Activated T-cell treated with anti-CD3 and anti-CD28 coated beads, Interleukin-2, amount 50 U/mL, for 4 hours (primary cell): Measurements from ENCODE around the gene PBX1. TPM values are rescaled to one million over a fixed set of nuclear protein-coding genes. Genes with fewer than 3 reads are reported as not detected.

ENCODE experiments used
- ATAC-seq, 2 donors: fragments of 200-7000 bp; cut with Tn5 transposase; one replicate each; pipeline ENCODE4 v1.10.0; 2021
- DNase-seq: peaks from one replicate; pipeline ENCODE4 v3.0.0-alpha.2; 2020
- H3K27me3 Mint-ChIP-seq: one replicate; pipeline ENCODE4 v1.8.0; 2021; ENCODE audit warnings: low read depth, mixed read lengths
- H3K36me3 Mint-ChIP-seq: one replicate; pipeline ENCODE4 v1.8.0; 2022; ENCODE audit warnings: mixed read lengths; ENCODE audit not compliant: insufficient read depth
- H3K4me1 Mint-ChIP-seq: one replicate; pipeline ENCODE4 v1.8.0; 2021; ENCODE audit warnings: low read depth, mixed read lengths
- H3K4me3 Mint-ChIP-seq: one replicate; pipeline ENCODE4 v1.8.0; 2021; ENCODE audit warnings: mild to moderate bottlenecking, moderate library complexity, mixed read lengths
- H3K9me3 Mint-ChIP-seq: one replicate; pipeline ENCODE4 v1.8.0; 2021; ENCODE audit warnings: mixed read lengths
- total RNA-seq, 3 donors: library from RNA; stranded (reverse); gene quantifications; one replicate each; pipeline ENCODE4 v1.2.1, GENCODE V29; 2021

PBX1 gene
- total RNA-seq, 3 donors from 2014 or later, result 0.41 to 0.48 (median 0.47) TPM

- ATAC-seq (no peak), DNase-seq (no peak)
- H3K27me3 Mint-ChIP-seq, result no peaks in the 10 kb centered on the region
- no peaks in the 10 kb centered on the region for H3K4me1 Mint-ChIP-seq
- H3K36me3 Mint-ChIP-seq, result no peaks in the 10 kb centered on the region
- no peaks in the 10 kb centered on the region for H3K9me3 Mint-ChIP-seq
- no peak overlapping the region for H3K4me3 Mint-ChIP-seq
These were observed 275.7 kb downstream of the PBX1 start for GRCh38 chr1:164834641-164835040.

DNA sequence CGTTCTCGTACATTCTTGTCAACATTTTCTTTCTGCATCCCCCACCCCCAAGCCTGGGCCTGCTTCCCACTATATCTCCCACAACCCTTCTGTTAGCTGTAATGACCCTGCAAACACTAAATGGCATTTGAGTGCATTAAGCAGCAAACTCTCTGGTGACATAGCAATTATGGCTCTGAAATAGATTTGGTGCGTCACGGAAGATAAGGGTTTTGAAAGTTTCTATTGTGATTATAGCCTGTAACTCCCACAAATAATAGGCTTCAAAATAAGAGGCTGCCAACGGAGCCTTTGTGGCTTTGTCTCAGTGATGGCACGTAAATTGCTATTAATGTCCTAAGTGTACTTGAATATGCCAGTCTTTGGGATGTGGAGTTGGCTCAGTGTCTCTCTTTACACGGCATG, 277.6 kb downstream of the PBX1 start:
- Mint-ChIP-seq H3K27me3 (no peaks in the 10 kb centered on the region), H3K4me3 (no peak overlapping the region), H3K9me3 (no peaks in the 10 kb centered on the region), H3K4me1 (no peaks in the 10 kb centered on the region), H3K36me3 (no peaks in the 10 kb centered on the region)
- ATAC-seq (no peak), DNase-seq (no peak)

GRCh38 chr1:164838786-164839185, 279.8 kb downstream of the PBX1 start:
- DNase-seq, result no peak
- Mint-ChIP-seq H3K27me3 (no peaks in the 10 kb centered on the region), H3K4me1 (no peaks in the 10 kb centered on the region), H3K36me3 (no peaks in the 10 kb centered on the region), H3K9me3 (no peaks in the 10 kb centered on the region), H3K4me3 (no peak overlapping the region)
- ATAC-seq, result no peak

- H3K27me3 Mint-ChIP-seq, result no peaks in the 10 kb centered on the region
- H3K9me3 Mint-ChIP-seq, result no peaks in the 10 kb centered on the region
- H3K36me3 Mint-ChIP-seq, result no peaks in the 10 kb centered on the region
- no peak overlapping the region for H3K4me3 Mint-ChIP-seq
- no peak for DNase-seq
- no peak for ATAC-seq
- H3K4me1 Mint-ChIP-seq, result no peaks in the 10 kb centered on the region
These were observed 282.0 kb downstream of the PBX1 start for GRCh38 chr1:164840936-164841335.

GRCh38 chr1:164841702-164842465, 282.9 kb downstream of the PBX1 start:
- ATAC-seq (no peak), DNase-seq (no peak)
- Mint-ChIP-seq H3K4me3 (no peak overlapping the region), H3K36me3 (no peaks in the 10 kb centered on the region), H3K9me3 (no peaks in the 10 kb centered on the region), H3K4me1 (no peaks in the 10 kb centered on the region), H3K27me3 (no peaks in the 10 kb centered on the region)

- no peak for DNase-seq
- no peaks in the 10 kb centered on the region for H3K27me3 Mint-ChIP-seq
- H3K4me1 Mint-ChIP-seq, result no peaks in the 10 kb centered on the region
- no peaks in the 10 kb centered on the region for H3K9me3 Mint-ChIP-seq
- ATAC-seq, result no peak
- no peak overlapping the region for H3K4me3 Mint-ChIP-seq
- no peaks in the 10 kb centered on the region for H3K36me3 Mint-ChIP-seq
These were observed 283.9 kb downstream of the PBX1 start for GRCh38 chr1:164842870-164843269.

DNA sequence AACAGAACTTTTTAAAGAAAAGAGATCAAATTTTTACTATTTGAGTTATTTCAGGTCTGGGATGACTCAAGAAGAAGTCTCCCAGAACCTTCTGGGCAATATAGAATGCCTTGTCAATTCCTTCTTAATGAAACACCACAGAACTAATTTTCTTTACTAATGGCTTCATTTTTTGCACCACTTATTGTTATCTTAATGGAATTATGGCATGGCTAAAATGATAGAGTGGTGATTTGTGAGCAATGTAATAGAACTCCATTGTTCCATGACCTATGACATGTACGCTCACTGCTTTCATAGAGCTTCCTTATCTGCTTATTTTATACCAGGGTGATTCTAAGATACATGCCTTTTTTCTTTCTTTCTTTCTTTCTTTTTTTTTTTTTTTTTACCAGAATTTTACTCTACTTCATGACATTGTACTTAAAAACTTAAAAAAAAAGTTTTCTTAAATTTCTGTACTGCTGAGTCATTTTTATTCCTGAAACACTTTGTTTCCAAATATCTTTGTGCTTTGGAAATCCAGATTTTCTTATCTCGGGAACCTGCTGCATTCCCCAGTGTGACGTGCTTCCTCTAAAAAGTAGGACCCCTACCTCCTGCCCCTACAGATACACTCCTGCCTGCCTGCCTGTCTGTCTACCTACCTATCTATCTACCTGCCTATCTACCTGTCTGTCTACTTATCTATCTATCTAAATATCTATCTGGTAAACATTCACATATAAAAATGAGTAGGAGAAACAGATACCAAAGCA, 284.9 kb downstream of the PBX1 start:
- no peaks in the 10 kb centered on the region for H3K4me1 Mint-ChIP-seq
- no peak overlapping the region for H3K4me3 Mint-ChIP-seq
- H3K9me3 Mint-ChIP-seq, result no peaks in the 10 kb centered on the region
- ATAC-seq (no peak), DNase-seq (no peak)
- H3K27me3 Mint-ChIP-seq, result no peaks in the 10 kb centered on the region
- no peaks in the 10 kb centered on the region for H3K36me3 Mint-ChIP-seq

- Mint-ChIP-seq H3K27me3 (no peaks in the 10 kb centered on the region), H3K4me1 (no peaks in the 10 kb centered on the region), H3K4me3 (no peak overlapping the region), H3K9me3 (no peaks in the 10 kb centered on the region), H3K36me3 (no peaks in the 10 kb centered on the region)
- ATAC-seq (no peak), DNase-seq (no peak)
These were observed 288.0 kb downstream of the PBX1 start for GRCh38 chr1:164846731-164847691.

DNA sequence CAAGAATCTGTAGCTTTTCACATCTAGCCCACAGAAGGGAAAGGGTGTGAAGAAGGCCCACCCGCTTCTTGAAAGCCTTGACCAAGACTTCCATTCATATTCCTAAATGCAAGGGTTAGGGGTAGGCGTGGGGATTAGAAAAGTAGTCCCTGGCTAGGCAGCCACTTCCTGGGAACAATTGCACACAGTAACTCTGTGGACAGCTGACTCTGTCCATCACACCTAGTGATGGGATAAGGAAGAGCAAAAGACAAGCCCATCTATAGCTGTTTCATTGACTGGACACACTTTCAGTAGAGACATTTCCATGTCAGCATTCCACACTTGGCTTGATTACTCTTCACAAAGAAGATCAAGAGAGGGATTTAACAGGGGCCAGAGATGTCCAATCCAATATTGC, 294.2 kb downstream of the PBX1 start:
- no peak for ATAC-seq
- Mint-ChIP-seq H3K4me3 (no peak overlapping the region), H3K9me3 (no peaks in the 10 kb centered on the region), H3K27me3 (no peaks in the 10 kb centered on the region), H3K4me1 (no peaks in the 10 kb centered on the region), H3K36me3 (no peaks in the 10 kb centered on the region)
- DNase-seq, result no peak

- no peak for DNase-seq
- ATAC-seq, result no peak
- Mint-ChIP-seq H3K4me3 (no peak overlapping the region), H3K9me3 (no peaks in the 10 kb centered on the region), H3K36me3 (no peaks in the 10 kb centered on the region), H3K27me3 (no peaks in the 10 kb centered on the region), H3K4me1 (no peaks in the 10 kb centered on the region)
These were observed 296.8 kb downstream of the PBX1 start for GRCh38 chr1:164855716-164856329.

GRCh38 chr1:164856381-164856780, 297.4 kb downstream of the PBX1 start:
- ATAC-seq (no peak), DNase-seq (no peak)
- H3K27me3 Mint-ChIP-seq, result no peaks in the 10 kb centered on the region
- H3K9me3 Mint-ChIP-seq, result no peaks in the 10 kb centered on the region
- H3K36me3 Mint-ChIP-seq, result no peaks in the 10 kb centered on the region
- H3K4me1 Mint-ChIP-seq, result no peaks in the 10 kb centered on the region
- no peak overlapping the region for H3K4me3 Mint-ChIP-seq

DNA sequence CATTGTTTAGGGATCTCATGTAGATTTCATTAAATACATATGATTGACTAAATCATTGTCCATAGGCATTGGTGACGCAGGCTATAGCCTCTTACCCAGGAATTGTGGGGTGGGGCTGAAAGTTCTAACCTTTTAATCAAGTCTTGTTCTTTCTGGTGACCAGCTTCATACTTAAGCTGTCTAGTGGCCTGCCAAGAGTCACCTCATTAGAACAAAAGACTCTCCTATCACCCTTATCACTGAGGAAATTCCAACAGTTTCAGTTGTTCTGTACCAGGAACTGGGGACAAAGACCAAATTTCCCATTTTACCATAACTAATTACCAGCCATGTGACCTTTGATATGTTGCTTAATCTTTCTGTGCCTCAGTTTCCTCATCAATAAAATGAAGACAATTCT, 298.5 kb downstream of the PBX1 start:
- H3K4me3 Mint-ChIP-seq, result no peak overlapping the region
- no peaks in the 10 kb centered on the region for H3K4me1 Mint-ChIP-seq
- DNase-seq (no peak), ATAC-seq (no peak)
- no peaks in the 10 kb centered on the region for H3K9me3 Mint-ChIP-seq
- no peaks in the 10 kb centered on the region for H3K27me3 Mint-ChIP-seq
- no peaks in the 10 kb centered on the region for H3K36me3 Mint-ChIP-seq

- H3K4me1 Mint-ChIP-seq, result no peaks in the 10 kb centered on the region
- H3K36me3 Mint-ChIP-seq, result no peaks in the 10 kb centered on the region
- H3K9me3 Mint-ChIP-seq, result no peaks in the 10 kb centered on the region
- ATAC-seq (no peak), DNase-seq (no peak)
- no peaks in the 10 kb centered on the region for H3K27me3 Mint-ChIP-seq
- no peak overlapping the region for H3K4me3 Mint-ChIP-seq
These were observed 299.2 kb downstream of the PBX1 start for GRCh38 chr1:164858096-164858632.

DNA sequence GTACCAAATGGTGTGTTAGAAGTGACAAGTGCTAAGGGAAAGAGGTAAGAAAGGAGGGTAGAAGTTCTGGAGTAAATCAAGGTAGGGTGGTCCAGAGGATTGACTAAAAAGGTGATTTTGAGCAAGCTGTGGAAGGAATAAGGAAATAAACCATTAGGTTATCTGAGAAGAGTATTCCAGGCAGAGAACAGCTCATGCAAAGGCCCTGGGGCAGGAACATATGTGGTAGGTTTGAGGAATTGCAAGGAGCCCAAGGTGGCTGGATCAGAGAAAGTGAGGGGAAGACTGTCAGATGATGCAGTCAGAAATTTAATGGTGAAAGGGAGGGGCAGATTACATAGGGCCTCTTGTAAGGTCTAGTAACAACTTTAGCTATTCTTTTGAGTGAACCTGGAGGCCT, 302.6 kb downstream of the PBX1 start:
- H3K9me3 Mint-ChIP-seq, result no peaks in the 10 kb centered on the region
- no peak for ATAC-seq
- no peak for DNase-seq
- H3K4me3 Mint-ChIP-seq, result no peak overlapping the region
- H3K27me3 Mint-ChIP-seq, result peaks cover 2% of the 10 kb centered on the region
- no peaks in the 10 kb centered on the region for H3K4me1 Mint-ChIP-seq
- H3K36me3 Mint-ChIP-seq, result no peaks in the 10 kb centered on the region
